ENCODE results near the gene UNC13A. TPM values are rescaled to one million over a fixed set of nuclear protein-coding genes. Genes with fewer than 3 reads are reported as not detected.
A peak's percentile ranks its signal among the peaks of the same experiment; 100 is the strongest.

The UNC13A gene
- 0.41 TPM for total RNA-seq
- long read RNA-seq, result 0 reads

GRCh38 chr19:17687857-17688784, at the start of gene UNC13A:
UNC13A (minus strand) TSS chr19:17688354; CDS start chr19:17688199, 155 bp downstream.
- H3K27me3 ChIP-seq, result peaks cover 36% of the 10 kb centered on the region
- H3K9me3 ChIP-seq, result no peaks in the 10 kb centered on the region
- intact Hi-C loops (cut with DNase I), result no loop called here
- ATAC-seq (peak; percentile 77), DNase-seq (peak; percentile 69)
- H3K27ac ChIP-seq, result no peak within 1 kb of the TSS
- no peak within 1 kb of the TSS for H3K4me3 ChIP-seq
- no peak for TF ChIP-seq CTCF (IDR thresholded peaks at IDR 0.05)
- H3K4me1 ChIP-seq, result peaks cover 15% of the 10 kb centered on the region
- no peaks in the 10 kb centered on the region for H3K36me3 ChIP-seq

GRCh38 chr19:17737690-17738153, 49.6 kb upstream of the UNC13A start:
- Histone ChIP-seq H3K4me1 (peaks cover 9% of the 10 kb centered on the region), H3K27ac (no peak overlapping the region), H3K9me3 (no peaks in the 10 kb centered on the region), H3K27me3 (no peaks in the 10 kb centered on the region), H3K4me3 (no peak overlapping the region), H3K36me3 (peaks cover 40% of the 10 kb centered on the region)
- no peak for DNase-seq
- TF ChIP-seq CTCF (IDR thresholded peaks at IDR 0.05), result no peak
- intact Hi-C loops (cut with DNase I), result no loop called here
- ATAC-seq, result no peak

GRCh38 chr19:17735410-17735809, 47.3 kb upstream of the UNC13A start:
- Histone ChIP-seq H3K27ac (no peak overlapping the region), H3K4me3 (no peak overlapping the region), H3K36me3 (peaks cover 62% of the 10 kb centered on the region), H3K27me3 (no peaks in the 10 kb centered on the region), H3K4me1 (peaks cover 9% of the 10 kb centered on the region), H3K9me3 (no peaks in the 10 kb centered on the region)
- DNase-seq (no peak), ATAC-seq (no peak)
- intact Hi-C loops (cut with DNase I), result no loop called here
- no peak for TF ChIP-seq CTCF (IDR thresholded peaks at IDR 0.05)

- peaks cover 74% of the 10 kb centered on the region for H3K36me3 ChIP-seq
- ATAC-seq, result no peak
- intact Hi-C loops (cut with DNase I), result no loop called here
Observed at GRCh38 chr19:17734146-17734545, 46.0 kb upstream of the UNC13A start.

GRCh38 chr19:17733127-17733526, 45.0 kb upstream of the UNC13A start:
- ATAC-seq (peak; percentile 20), DNase-seq (no peak)
- no peak for TF ChIP-seq CTCF (IDR thresholded peaks at IDR 0.05)
- intact Hi-C loops (cut with DNase I), result no loop called here
- no peaks in the 10 kb centered on the region for H3K4me1 ChIP-seq
- H3K36me3 ChIP-seq, result peaks cover 82% of the 10 kb centered on the region
- H3K9me3 ChIP-seq, result no peaks in the 10 kb centered on the region
- H3K4me3 ChIP-seq, result no peak overlapping the region
- no peaks in the 10 kb centered on the region for H3K27me3 ChIP-seq
- H3K27ac ChIP-seq, result no peak overlapping the region

More at GRCh38 chr19:17734146-17734545, 46.0 kb upstream of the UNC13A start:
- Histone ChIP-seq H3K4me3 (no peak overlapping the region), H3K9me3 (no peaks in the 10 kb centered on the region), H3K27ac (no peak overlapping the region), H3K4me1 (peaks cover 2% of the 10 kb centered on the region), H3K27me3 (no peaks in the 10 kb centered on the region)
- no peak for DNase-seq
- no peak for TF ChIP-seq CTCF (IDR thresholded peaks at IDR 0.05)

Data from upper lobe of right lung (tissue), 1 donor.